Endothelial cell (in vitro differentiated cells): ENCODE measurements around the gene TAS1R2. TPM values are rescaled to one million over a fixed set of nuclear protein-coding genes. Genes with fewer than 3 reads are reported as not detected.

ENCODE experiments used
- DNase-seq: peaks from one replicate; pipeline ENCODE4 v3.0.0; 2021; ENCODE audit warnings: low spot score
- H3K27ac Mint-ChIP-seq: one replicate; pipeline ENCODE4 v1.8.0; 2021; ENCODE audit warnings: mixed read lengths, inconsistent platforms; ENCODE audit not compliant: unreplicated experiment
- H3K27me3 Mint-ChIP-seq: one replicate; pipeline ENCODE4 v1.8.0; 2021; ENCODE audit warnings: mild to moderate bottlenecking, moderate library complexity, mixed read lengths, inconsistent platforms; ENCODE audit not compliant: unreplicated experiment
- H3K36me3 Mint-ChIP-seq: one replicate; pipeline ENCODE4 v1.8.0; 2021; ENCODE audit warnings: mild to moderate bottlenecking, low read depth, mixed read lengths, inconsistent platforms; ENCODE audit not compliant: unreplicated experiment
- H3K4me1 Mint-ChIP-seq: one replicate; pipeline ENCODE4 v1.8.0; 2021; ENCODE audit warnings: mild to moderate bottlenecking, mixed read lengths, inconsistent platforms; ENCODE audit not compliant: unreplicated experiment
- H3K4me3 Mint-ChIP-seq: one replicate; pipeline ENCODE4 v1.8.0; 2021; ENCODE audit warnings: mild to moderate bottlenecking, mixed read lengths, inconsistent platforms; ENCODE audit not compliant: unreplicated experiment
- H3K9me3 Mint-ChIP-seq: one replicate; pipeline ENCODE4 v1.8.0; 2021; ENCODE audit warnings: mixed read lengths, inconsistent platforms; ENCODE audit not compliant: unreplicated experiment
- total RNA-seq: library from RNA; stranded (reverse); fragmentation: NEBNext Ultra II Directional; extraction: Animal tissue kit (Norgen Biotek cat#: 25700); gene quantifications from one replicate; pipeline ENCODE4 v1.2.1, GENCODE V29; 2021; ENCODE audit not compliant: unreplicated experiment
- TF ChIP-seq, protein P1 (sequence below): fragments of 200-600 bp; sonication (generic); IDR thresholded peaks from one replicate; pipeline ENCODE4 v1.5.0; 2021; ENCODE audit warnings: antibody characterized with exemption; ENCODE audit not compliant: unreplicated experiment

The TAS1R2 gene
- total RNA-seq, 1 donor from 2014 or later: not detected

DNA sequence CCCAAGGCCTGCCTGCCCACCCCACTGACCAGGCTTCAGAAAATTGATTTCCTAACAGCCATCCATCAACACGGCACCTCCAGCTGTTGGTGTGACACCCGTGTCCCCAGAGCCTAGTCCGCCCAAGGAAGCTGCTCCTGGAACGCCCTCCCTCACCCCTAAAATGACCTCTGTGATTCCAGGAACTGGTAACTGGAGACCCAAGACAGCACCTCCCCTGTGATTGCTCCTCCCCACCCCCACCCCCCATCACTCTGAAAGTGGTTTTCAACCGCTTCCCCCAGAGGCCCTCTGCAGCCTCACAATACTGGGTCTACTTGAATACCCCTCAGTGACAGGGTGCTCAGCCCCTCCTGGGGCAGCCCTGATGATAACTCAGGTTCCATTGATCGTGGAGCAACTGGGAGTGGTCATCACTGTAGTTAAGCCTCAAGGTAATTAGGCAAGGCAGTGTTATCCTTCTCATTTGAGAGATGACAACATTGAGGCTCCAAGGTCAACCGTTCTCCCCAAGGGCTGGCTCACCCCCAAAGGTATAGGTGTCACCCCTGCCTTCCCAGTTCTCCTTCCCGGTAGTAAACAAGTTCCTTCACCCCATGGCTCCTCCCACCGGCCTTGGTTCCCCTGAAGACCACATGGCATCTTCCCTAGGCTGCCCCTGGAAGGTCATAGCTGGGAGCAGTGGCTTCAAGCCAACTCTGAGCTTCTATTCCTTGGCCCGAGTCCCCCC, 52.0 kb downstream of the TAS1R2 start:
- no peaks in the 10 kb centered on the region for H3K36me3 Mint-ChIP-seq
- no peak overlapping the region for H3K4me3 Mint-ChIP-seq
- H3K27ac Mint-ChIP-seq: no peak overlapping the region
- no peak for DNase-seq
- no peaks in the 10 kb centered on the region for H3K9me3 Mint-ChIP-seq
- TF ChIP-seq, protein P1, sequence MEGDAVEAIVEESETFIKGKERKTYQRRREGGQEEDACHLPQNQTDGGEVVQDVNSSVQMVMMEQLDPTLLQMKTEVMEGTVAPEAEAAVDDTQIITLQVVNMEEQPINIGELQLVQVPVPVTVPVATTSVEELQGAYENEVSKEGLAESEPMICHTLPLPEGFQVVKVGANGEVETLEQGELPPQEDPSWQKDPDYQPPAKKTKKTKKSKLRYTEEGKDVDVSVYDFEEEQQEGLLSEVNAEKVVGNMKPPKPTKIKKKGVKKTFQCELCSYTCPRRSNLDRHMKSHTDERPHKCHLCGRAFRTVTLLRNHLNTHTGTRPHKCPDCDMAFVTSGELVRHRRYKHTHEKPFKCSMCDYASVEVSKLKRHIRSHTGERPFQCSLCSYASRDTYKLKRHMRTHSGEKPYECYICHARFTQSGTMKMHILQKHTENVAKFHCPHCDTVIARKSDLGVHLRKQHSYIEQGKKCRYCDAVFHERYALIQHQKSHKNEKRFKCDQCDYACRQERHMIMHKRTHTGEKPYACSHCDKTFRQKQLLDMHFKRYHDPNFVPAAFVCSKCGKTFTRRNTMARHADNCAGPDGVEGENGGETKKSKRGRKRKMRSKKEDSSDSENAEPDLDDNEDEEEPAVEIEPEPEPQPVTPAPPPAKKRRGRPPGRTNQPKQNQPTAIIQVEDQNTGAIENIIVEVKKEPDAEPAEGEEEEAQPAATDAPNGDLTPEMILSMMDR: no peak
- no peaks in the 10 kb centered on the region for H3K4me1 Mint-ChIP-seq
- H3K27me3 Mint-ChIP-seq: peaks cover 7% of the 10 kb centered on the region

DNA sequence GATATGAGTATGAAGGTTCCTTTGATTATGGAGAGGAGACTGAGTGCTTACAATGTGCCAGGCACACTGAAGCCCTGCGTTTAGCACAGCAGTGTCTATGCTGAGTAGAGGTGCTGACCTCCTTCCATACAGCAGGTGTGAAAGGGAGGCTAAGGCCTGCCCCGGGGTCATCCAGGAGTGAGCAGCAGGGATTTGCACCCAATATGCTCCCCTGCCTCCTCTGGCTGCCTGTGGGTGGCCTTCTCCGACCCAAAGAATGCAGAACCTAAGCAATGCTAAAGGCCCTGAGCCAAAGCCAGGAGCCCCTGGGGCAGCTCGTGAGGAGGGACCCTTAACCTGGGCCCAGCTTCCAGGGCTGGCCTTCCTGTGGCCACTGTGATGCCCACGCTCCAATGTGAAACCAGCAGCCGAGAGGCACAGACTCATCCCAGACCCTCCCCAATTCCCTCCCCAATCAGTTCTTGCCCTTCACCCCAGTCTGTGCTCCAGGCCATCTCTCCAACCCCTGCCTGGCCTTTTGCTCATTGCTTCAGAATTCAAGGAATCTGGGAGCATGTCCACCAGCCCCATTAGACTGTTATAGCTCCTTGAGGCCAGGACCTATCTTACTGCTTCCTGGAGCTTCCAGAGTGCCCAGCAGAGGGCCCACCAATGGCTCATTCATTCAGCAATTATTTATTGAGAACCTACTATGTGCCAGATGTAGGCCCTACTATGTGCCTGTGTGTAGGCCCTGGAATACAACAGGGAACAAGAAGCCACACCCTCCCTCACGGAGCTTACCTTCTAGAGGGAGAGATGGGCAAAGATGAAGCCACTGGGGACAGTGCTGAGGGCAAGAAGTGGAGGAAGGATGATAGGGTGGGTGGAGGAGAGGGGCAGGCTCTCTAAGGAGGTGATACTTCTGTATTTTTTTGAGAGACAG, 53.3 kb downstream of the TAS1R2 start:
- TF ChIP-seq, protein P1: no peak
- Mint-ChIP-seq H3K27me3 (peaks cover 5% of the 10 kb centered on the region), H3K36me3 (no peaks in the 10 kb centered on the region), H3K27ac (no peak overlapping the region), H3K4me3 (no peak overlapping the region), H3K4me1 (no peaks in the 10 kb centered on the region), H3K9me3 (no peaks in the 10 kb centered on the region)
- DNase-seq: no peak

DNA sequence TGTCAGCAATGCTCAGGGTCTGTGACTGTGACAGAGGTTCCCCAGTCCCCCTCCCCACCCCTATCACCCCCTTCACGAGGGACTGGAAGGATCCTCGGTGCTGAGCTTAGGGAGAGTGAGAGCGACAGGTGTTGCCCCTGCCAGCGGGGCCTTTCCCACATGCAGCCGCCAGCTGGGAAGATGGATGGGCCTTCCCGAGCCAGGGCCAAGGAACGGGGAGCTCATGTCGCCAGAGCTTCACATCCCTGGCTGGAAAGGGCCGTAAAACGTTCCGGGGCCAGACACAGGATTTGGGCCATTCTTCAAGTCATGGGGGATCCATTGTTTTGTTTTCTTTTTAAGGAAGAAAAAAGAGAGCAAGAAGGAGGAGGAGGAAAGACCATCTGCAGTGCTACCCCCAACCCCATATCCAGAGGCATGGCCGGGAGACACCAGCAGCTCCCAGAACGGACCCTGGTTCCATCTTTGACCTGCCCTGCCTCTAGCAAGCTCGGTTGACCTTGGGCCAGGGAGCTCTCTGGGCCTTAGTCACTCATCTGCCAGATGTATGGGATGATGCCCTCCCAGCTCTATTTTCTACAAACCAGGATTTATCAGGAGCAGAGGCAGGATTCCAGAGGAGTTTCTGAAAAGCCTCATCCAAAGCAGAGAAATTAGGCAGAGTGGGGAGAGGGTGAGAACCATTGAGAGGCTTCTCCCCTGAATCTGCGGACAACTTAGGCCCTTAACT, 54.1 kb downstream of the TAS1R2 start:
- Mint-ChIP-seq H3K36me3 (no peaks in the 10 kb centered on the region), H3K9me3 (no peaks in the 10 kb centered on the region), H3K27ac (no peak overlapping the region), H3K4me1 (peaks cover 2% of the 10 kb centered on the region), H3K4me3 (no peak overlapping the region), H3K27me3 (peaks cover 5% of the 10 kb centered on the region)
- no peak for DNase-seq
- TF ChIP-seq, protein P1: no peak

DNA sequence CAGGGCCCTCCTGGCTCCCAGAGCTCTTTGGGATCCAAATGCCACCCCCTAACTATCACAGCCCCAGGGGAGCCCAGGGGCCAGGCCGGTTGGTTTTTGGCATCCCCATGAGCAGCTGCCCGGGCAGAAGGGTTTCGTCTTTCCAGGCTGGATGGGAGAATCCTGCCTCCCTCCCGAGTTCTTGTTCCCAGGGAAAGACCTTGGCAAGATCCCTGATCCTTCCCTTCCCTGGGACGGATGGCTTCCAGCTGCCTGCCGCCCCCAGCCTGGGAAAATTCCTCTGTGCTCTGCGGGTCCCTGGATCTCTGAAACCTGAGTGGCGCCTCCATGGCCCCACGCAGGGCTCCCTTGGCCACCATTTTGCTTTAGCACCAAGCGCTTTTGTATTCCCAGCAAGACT, 55.6 kb downstream of the TAS1R2 start:
- H3K9me3 Mint-ChIP-seq: no peaks in the 10 kb centered on the region
- H3K4me3 Mint-ChIP-seq: no peak overlapping the region
- no peak for DNase-seq
- H3K4me1 Mint-ChIP-seq: peaks cover 15% of the 10 kb centered on the region
- no peaks in the 10 kb centered on the region for H3K36me3 Mint-ChIP-seq
- TF ChIP-seq, protein P1: no peak
- no peak overlapping the region for H3K27ac Mint-ChIP-seq
- H3K27me3 Mint-ChIP-seq: peaks cover 7% of the 10 kb centered on the region
